SK-N-SH (cell line): ENCODE data around the gene INSYN1. TPM values are rescaled to one million over a fixed set of nuclear protein-coding genes. Genes with fewer than 3 reads are reported as not detected.

Experiments used
- CTCF ChIA-PET: fragments of 300-600, 350-600 bp; formaldehyde crosslinking; extraction: SDS; loops from one replicate; lab custom pipeline; 2021; lab: Yijun Ruan, JAX
- POLR2A ChIA-PET: fragments of 350-600 bp; sonication (Branson Sonifier 250); formaldehyde crosslinking; extraction: SDS; loops from one replicate; lab custom pipeline; 2020; ENCODE audit warnings: antibody characterized with exemption, inconsistent platforms; lab: Yijun Ruan, JAX
- DNase-seq: peaks from one replicate; pipeline ENCODE4 v3.0.0; 2012
- H2AFZ ChIP-seq: fragments of 200-600 bp; sonication (generic); 2 replicates; pipeline ENCODE4 v1.8.1; 2016; ENCODE audit warnings: antibody characterized with exemption, mild to moderate bottlenecking, low read depth
- H3F3A ChIP-seq: fragments of 200-600 bp; sonication (generic); replicated peaks from 2 replicates; pipeline ENCODE3; 2016; ENCODE audit warnings: antibody characterized with exemption, mild to moderate bottlenecking; ENCODE audit not compliant: insufficient read depth
- H3K27ac ChIP-seq, 2 experiments: fragments of 200-500 bp in 1 of 2; fragments of 200-600 bp in 1 of 2; sonication (Bioruptor generic) in 1 of 2; sonication (generic), shearing (Covaris generic) in 1 of 2; 2 replicates each; pipeline versions ENCODE4 v1.5.1 to v1.6.1; 2014 to 2016; ENCODE audit warnings: low read depth in 2 of 2, inconsistent platforms in 1 of 2, low read length in 1 of 2, mild to moderate bottlenecking in 1 of 2, mixed read lengths in 1 of 2
- H3K27me3 ChIP-seq: fragments of 200-600 bp; sonication (generic), shearing (Covaris generic); 2 replicates; pipeline ENCODE4 v1.6.1; 2016; ENCODE audit warnings: mixed run types; ENCODE audit not compliant: insufficient read depth
- H3K36me3 ChIP-seq, 2 experiments: fragments of 200-500 bp in 1 of 2; fragments of 200-600 bp in 1 of 2; sonication (Bioruptor generic) in 1 of 2; sonication (generic) in 1 of 2; replicated peaks in 1 of 2; 2 replicates each; pipeline versions ENCODE3 to v1.5.1; 2014 to 2016; ENCODE audit warnings: low read length in 1 of 2, mild to moderate bottlenecking in 1 of 2; ENCODE audit not compliant: insufficient read depth in 2 of 2, control insufficient read depth in 1 of 2
- H3K4me1 ChIP-seq, 2 experiments: fragments of 200-500 bp in 1 of 2; fragments of 200-600 bp in 1 of 2; sonication (Bioruptor generic) in 1 of 2; sonication (generic), shearing (Covaris generic) in 1 of 2; 2 replicates each; pipeline versions ENCODE4 v1.5.1 to v1.6.1; 2014 to 2016; ENCODE audit warnings: low read depth in 1 of 2, low read length in 1 of 2, mixed run types in 1 of 2; ENCODE audit not compliant: insufficient read depth in 2 of 2, control insufficient read depth in 1 of 2
- H3K4me2 ChIP-seq: fragments of 200-600 bp; sonication (generic), shearing (Covaris generic); 2 replicates; pipeline ENCODE4 v1.6.1; 2017; ENCODE audit warnings: mixed run types
- H3K4me3 ChIP-seq, 2 experiments: fragments of 200-500 bp in 1 of 2; fragments of 200-600 bp in 1 of 2; sonication (Bioruptor generic) in 1 of 2; sonication (generic), shearing (Covaris generic) in 1 of 2; 2 replicates each; pipeline versions ENCODE4 v1.5.1 to v1.8.1; 2014 to 2016; ENCODE audit warnings: low read depth in 2 of 2, inconsistent platforms in 1 of 2, low read length in 1 of 2, mild to moderate bottlenecking in 1 of 2, mixed read lengths in 1 of 2, moderate library complexity in 1 of 2
- H3K79me2 ChIP-seq: fragments of 200-600 bp; sonication (generic); 2 replicates; pipeline ENCODE4 v1.8.1; 2017; ENCODE audit warnings: mild to moderate bottlenecking; ENCODE audit not compliant: insufficient read depth
- H3K9ac ChIP-seq: fragments of 200-600 bp; sonication (generic); 2 replicates; pipeline ENCODE4 v1.6.1; 2017; ENCODE audit warnings: mixed run types
- H3K9me2 ChIP-seq: fragments of 200-600 bp; sonication (generic); 2 replicates; pipeline ENCODE4 v1.6.1; 2017; ENCODE audit warnings: mixed run types
- H3K9me3 ChIP-seq: fragments of 200-600 bp; sonication (generic); 2 replicates; pipeline ENCODE4 v1.6.1; 2017; ENCODE audit warnings: mixed run types, mild to moderate bottlenecking, moderate library complexity
- H4K20me1 ChIP-seq: fragments of 200-600 bp; sonication (generic); 2 replicates; pipeline ENCODE4 v1.6.1; 2017; ENCODE audit warnings: mild to moderate bottlenecking, mixed run types; ENCODE audit not compliant: insufficient read depth
- EP300 ChIP-seq, 2 experiments: IDR thresholded peaks; 2 replicates each; pipeline versions ENCODE4 v1.4.0 to v1.6.1; 2012; ENCODE audit warnings: borderline replicate concordance in 1 of 2, low read depth in 1 of 2, low read length in 1 of 2
- EZH2phosphoT487 ChIP-seq: fragments of 200-600 bp; sonication (generic); IDR thresholded peaks from 2 replicates; pipeline ENCODE4 v1.6.1; 2017; ENCODE audit warnings: low read depth, mixed run types, mild to moderate bottlenecking, antibody characterized with exemption, moderate library complexity, borderline replicate concordance
- FOXJ3 ChIP-seq: sonication (generic); formaldehyde crosslinking; IDR thresholded peaks from 2 replicates; pipeline ENCODE4 v1.5.1; 2020; ENCODE audit warnings: mild to moderate bottlenecking, missing genetic modification reagents
- FOXM1 ChIP-seq: IDR thresholded peaks from 2 replicates; pipeline ENCODE4 v1.4.0; 2012; ENCODE audit warnings: low read depth, mild to moderate bottlenecking
- JUND ChIP-seq: IDR thresholded peaks from 2 replicates; pipeline ENCODE4 v1.4.0; 2012
- MEF2A ChIP-seq: IDR thresholded peaks from 2 replicates; pipeline ENCODE4 v1.4.0; 2012; ENCODE audit warnings: low read depth, borderline replicate concordance
- MXI1 ChIP-seq: IDR thresholded peaks from 2 replicates; pipeline ENCODE4 v1.6.1; 2012; ENCODE audit warnings: mild to moderate bottlenecking, low read depth, low read length, improper control_type of control experiment
- NFIC ChIP-seq: IDR thresholded peaks from 2 replicates; pipeline ENCODE4 v1.4.0; 2012; ENCODE audit warnings: borderline replicate concordance
- POLR2AphosphoS5 ChIP-seq: IDR thresholded peaks from 2 replicates; pipeline ENCODE4 v1.6.1; 2012; ENCODE audit warnings: low read depth, low read length
- RAD21 ChIP-seq: IDR thresholded peaks from 2 replicates; pipeline ENCODE4 v1.6.1; 2012; ENCODE audit warnings: mild to moderate bottlenecking, low read length
- RXRA ChIP-seq: IDR thresholded peaks from 2 replicates; pipeline ENCODE4 v1.4.0; 2012; ENCODE audit warnings: low read depth, mild to moderate bottlenecking, borderline replicate concordance
- TAF1 ChIP-seq: IDR thresholded peaks from 2 replicates; pipeline ENCODE4 v1.6.1; 2012; ENCODE audit warnings: low read depth, mild to moderate bottlenecking, low read length, moderate library complexity, borderline replicate concordance
- TCF12 ChIP-seq: IDR thresholded peaks from 2 replicates; pipeline ENCODE4 v1.4.0; 2012
- YY1 ChIP-seq: IDR thresholded peaks from 2 replicates; pipeline ENCODE4 v1.4.0; 2012; ENCODE audit warnings: low read depth, mild to moderate bottlenecking
- WGBS: methylation state at CpG from one replicate; pipeline ENCODE4 v1.1.6; 2017; ENCODE audit warnings: low lambda C conversion rate; 5-methylcytosine and 5-hydroxymethylcytosine counted together
- polyA plus RNA-seq, 3 experiments: library from polyadenylated mRNA; depleted of rRNA; stranded (reverse); fragments of >200 nt; gene quantifications; 2 replicates each; pipeline ENCODE4 v1.2.3, GENCODE V29; 2012
- TF ChIP-seq, protein P1 (sequence below): IDR thresholded peaks from 2 replicates; pipeline ENCODE4 v1.4.0; 2012; ENCODE audit warnings: low read depth
- TF ChIP-seq, protein P2 (sequence below): IDR thresholded peaks from 2 replicates; pipeline ENCODE4 v1.4.0; 2012; ENCODE audit warnings: low read depth, borderline replicate concordance
- TF ChIP-seq, protein P3 (sequence below): IDR thresholded peaks from 2 replicates; pipeline ENCODE4 v1.4.0; 2012; ENCODE audit warnings: low read depth, borderline replicate concordance
- TF ChIP-seq, protein P4 (sequence below): IDR thresholded peaks from 2 replicates; pipeline ENCODE4; 2012
- TF ChIP-seq, protein P5 (sequence below): fragments of 200-600 bp; sonication (generic); IDR thresholded peaks from 2 replicates; pipeline ENCODE4 v1.6.1; 2017; ENCODE audit warnings: antibody characterized with exemption, mild to moderate bottlenecking, moderate library complexity

Gene INSYN1
- polyA plus RNA-seq, 1 of the 3 experiments (the other 2 are of a cell fraction) = 3.7 TPM

GRCh38 chr15:73756390-73756789 is 3.2 kb upstream of the INSYN1 start:
- POLR2A ChIA-PET = no interaction called here
- Histone ChIP-seq H3K9me3 (no peaks in the 10 kb centered on the region), H3K4me3 (no peak overlapping the region)

DNA sequence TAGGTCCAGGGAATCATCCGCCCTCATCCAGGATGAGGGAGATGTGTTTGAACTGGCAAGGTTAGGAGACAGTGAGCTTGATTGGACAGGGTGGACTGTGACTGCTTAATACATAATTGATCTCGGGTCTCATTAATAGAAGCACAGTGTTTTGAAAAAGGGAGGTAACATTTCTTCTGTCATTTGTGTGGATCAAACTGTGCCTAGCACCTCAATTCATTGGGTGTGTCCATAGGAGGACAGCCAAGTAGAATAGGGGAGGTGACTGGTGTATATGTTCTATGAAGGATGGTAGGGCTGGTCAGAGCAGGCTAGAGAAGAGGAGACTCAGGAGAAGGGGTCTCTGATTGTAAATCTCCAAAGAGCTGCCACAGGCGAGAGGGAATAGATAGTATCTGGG is 2.8 kb upstream of the INSYN1 start:
- peaks cover 15% of the 10 kb centered on the region; the same call in 1 of the 2 replicates for H3K27me3 ChIP-seq

More at GRCh38 chr15:73756390-73756789, 3.2 kb upstream of the INSYN1 start:
- Histone ChIP-seq H3K9me2 (no peaks in the 10 kb centered on the region), H3K27me3 (peaks cover 19% of the 10 kb centered on the region; the same call in 1 of the 2 replicates), H4K20me1 (no peaks in the 10 kb centered on the region), H3K27ac (no peak overlapping the region), H3K36me3 (no peaks in the 10 kb centered on the region), H3K4me1 (peaks cover 0 to 8% of the 10 kb centered on the region in 2 experiments; a peak in 2 of 4 replicates), H3K79me2 (no peaks in the 10 kb centered on the region), H3K9ac (no peak overlapping the region), H3F3A (no peaks in the 10 kb centered on the region), H3K4me2 (no peak overlapping the region), H2AFZ (no peak overlapping the region)
- 81% methylated on average over 2 of the region's 2 CpGs for WGBS
- no peak for TF ChIP-seq RAD21
- TF ChIP-seq, protein P1, sequence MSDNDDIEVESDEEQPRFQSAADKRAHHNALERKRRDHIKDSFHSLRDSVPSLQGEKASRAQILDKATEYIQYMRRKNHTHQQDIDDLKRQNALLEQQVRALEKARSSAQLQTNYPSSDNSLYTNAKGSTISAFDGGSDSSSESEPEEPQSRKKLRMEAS = no peak
- no peak for TF ChIP-seq TAF1
- TF ChIP-seq, protein P2, sequence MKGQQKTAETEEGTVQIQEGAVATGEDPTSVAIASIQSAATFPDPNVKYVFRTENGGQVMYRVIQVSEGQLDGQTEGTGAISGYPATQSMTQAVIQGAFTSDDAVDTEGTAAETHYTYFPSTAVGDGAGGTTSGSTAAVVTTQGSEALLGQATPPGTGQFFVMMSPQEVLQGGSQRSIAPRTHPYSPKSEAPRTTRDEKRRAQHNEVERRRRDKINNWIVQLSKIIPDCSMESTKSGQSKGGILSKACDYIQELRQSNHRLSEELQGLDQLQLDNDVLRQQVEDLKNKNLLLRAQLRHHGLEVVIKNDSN = no peak
- TF ChIP-seq YY1 = no peak
- TF ChIP-seq MXI1 = no peak
- no peak for TF ChIP-seq JUND
- no peak for TF ChIP-seq RXRA
- TF ChIP-seq, protein P3, sequence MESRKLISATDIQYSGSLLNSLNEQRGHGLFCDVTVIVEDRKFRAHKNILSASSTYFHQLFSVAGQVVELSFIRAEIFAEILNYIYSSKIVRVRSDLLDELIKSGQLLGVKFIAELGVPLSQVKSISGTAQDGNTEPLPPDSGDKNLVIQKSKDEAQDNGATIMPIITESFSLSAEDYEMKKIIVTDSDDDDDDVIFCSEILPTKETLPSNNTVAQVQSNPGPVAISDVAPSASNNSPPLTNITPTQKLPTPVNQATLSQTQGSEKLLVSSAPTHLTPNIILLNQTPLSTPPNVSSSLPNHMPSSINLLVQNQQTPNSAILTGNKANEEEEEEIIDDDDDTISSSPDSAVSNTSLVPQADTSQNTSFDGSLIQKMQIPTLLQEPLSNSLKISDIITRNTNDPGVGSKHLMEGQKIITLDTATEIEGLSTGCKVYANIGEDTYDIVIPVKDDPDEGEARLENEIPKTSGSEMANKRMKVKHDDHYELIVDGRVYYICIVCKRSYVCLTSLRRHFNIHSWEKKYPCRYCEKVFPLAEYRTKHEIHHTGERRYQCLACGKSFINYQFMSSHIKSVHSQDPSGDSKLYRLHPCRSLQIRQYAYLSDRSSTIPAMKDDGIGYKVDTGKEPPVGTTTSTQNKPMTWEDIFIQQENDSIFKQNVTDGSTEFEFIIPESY = no peak
- TF ChIP-seq EZH2phosphoT487 = no peak
- TF ChIP-seq, protein P4, sequence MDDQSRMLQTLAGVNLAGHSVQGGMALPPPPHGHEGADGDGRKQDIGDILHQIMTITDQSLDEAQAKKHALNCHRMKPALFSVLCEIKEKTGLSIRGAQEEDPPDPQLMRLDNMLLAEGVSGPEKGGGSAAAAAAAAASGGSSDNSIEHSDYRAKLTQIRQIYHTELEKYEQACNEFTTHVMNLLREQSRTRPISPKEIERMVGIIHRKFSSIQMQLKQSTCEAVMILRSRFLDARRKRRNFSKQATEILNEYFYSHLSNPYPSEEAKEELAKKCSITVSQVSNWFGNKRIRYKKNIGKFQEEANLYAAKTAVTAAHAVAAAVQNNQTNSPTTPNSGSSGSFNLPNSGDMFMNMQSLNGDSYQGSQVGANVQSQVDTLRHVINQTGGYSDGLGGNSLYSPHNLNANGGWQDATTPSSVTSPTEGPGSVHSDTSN = no peak
- CTCF ChIA-PET = interaction anchor here (1.3 kb wide), 1 partner anchor 52 kb away, joined by 3 read pairs; no protein-coding TSS in a partner anchor
- DNase-seq = no peak

More for the DNA sequence above, 2.8 kb upstream of the INSYN1 start:
- TF ChIP-seq FOXJ3 (CRISPR knock-in tag) (no peak), FOXM1 (no peak), POLR2AphosphoS5 (no peak), TCF12 (no peak), NFIC (no peak), RAD21 (no peak), MEF2A (no peak), EP300 (IDR thresholded peaks at IDR 0.05; ENCODE audit: borderline replicate concordance in 1 of 2, low read depth in 1 of 2, low read length in 1 of 2) (no peak)
- TF ChIP-seq, protein P4 = no peak
- TF ChIP-seq, protein P5, sequence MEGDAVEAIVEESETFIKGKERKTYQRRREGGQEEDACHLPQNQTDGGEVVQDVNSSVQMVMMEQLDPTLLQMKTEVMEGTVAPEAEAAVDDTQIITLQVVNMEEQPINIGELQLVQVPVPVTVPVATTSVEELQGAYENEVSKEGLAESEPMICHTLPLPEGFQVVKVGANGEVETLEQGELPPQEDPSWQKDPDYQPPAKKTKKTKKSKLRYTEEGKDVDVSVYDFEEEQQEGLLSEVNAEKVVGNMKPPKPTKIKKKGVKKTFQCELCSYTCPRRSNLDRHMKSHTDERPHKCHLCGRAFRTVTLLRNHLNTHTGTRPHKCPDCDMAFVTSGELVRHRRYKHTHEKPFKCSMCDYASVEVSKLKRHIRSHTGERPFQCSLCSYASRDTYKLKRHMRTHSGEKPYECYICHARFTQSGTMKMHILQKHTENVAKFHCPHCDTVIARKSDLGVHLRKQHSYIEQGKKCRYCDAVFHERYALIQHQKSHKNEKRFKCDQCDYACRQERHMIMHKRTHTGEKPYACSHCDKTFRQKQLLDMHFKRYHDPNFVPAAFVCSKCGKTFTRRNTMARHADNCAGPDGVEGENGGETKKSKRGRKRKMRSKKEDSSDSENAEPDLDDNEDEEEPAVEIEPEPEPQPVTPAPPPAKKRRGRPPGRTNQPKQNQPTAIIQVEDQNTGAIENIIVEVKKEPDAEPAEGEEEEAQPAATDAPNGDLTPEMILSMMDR = no peak
- TF ChIP-seq, all 33 proteins: peak for 0
- Histone ChIP-seq H3K27ac (no peak overlapping the region), H3K4me2 (no peak overlapping the region), H2AFZ (no peak overlapping the region), H3K9ac (no peak overlapping the region), H3K9me2 (no peaks in the 10 kb centered on the region), H4K20me1 (no peaks in the 10 kb centered on the region), H3F3A (no peaks in the 10 kb centered on the region), H3K79me2 (no peaks in the 10 kb centered on the region), H3K36me3 (no peaks in the 10 kb centered on the region), H3K9me3 (no peaks in the 10 kb centered on the region), H3K4me1 (peaks cover 0 to 8% of the 10 kb centered on the region in 2 experiments; a peak in 2 of 4 replicates), H3K4me3 (no peak overlapping the region)
- 52% methylated on average over 3 of the region's 3 CpGs for WGBS
- CTCF ChIA-PET = no interaction called here
- no peak for DNase-seq
- POLR2A ChIA-PET = no interaction called here
